Transverse colon (tissue), 4 donors: ENCODE data around the gene UBAC2. TPM values are rescaled to one million over a fixed set of nuclear protein-coding genes. Genes with fewer than 3 reads are reported as not detected.
A peak's percentile ranks its signal among the peaks of the same experiment; 100 is the strongest.
"Not testable (repeated sequence)": the region's sequence is repeated elsewhere in the genome, so short reads cannot be mapped to it uniquely, and the experiment has no call there.

ENCODE experiments used
- DNase-seq: peaks from one replicate; pipeline ENCODE4 v3.0.0-alpha.2; 2019
- H3K27ac ChIP-seq, 4 donors: fragments of 200-600 bp; sonication (generic); 2 replicates each; pipeline ENCODE4 v1.5.1; 2016 to 2018; ENCODE audit warnings: inconsistent platforms in 4 of 4
- H3K27me3 ChIP-seq: fragments of 200-600 bp; sonication (generic); 2 replicates; pipeline ENCODE4 v1.5.1; 2017; ENCODE audit warnings: inconsistent platforms
- H3K36me3 ChIP-seq, 4 donors: fragments of 200-600 bp; sonication (generic); 2 replicates each; pipeline ENCODE4 v1.5.1; 2017 to 2019; ENCODE audit warnings: inconsistent platforms in 4 of 4
- H3K4me1 ChIP-seq, 4 donors: fragments of 200-600 bp; sonication (generic); 2 replicates each; pipeline ENCODE4 v1.5.1; 2017 to 2020; ENCODE audit warnings: inconsistent platforms in 4 of 4
- H3K4me3 ChIP-seq, 4 donors: fragments of 200-600 bp; sonication (generic); 1 replicate in 1 of 4; 2 replicates in 3 of 4; pipeline versions ENCODE4 v1.5.1 to v1.6.1; 2017 to 2019; ENCODE audit warnings: inconsistent platforms in 4 of 4
- H3K9me3 ChIP-seq, 2 donors: fragments of 200-600 bp; sonication (generic); 2 replicates each; pipeline ENCODE4 v1.5.1; 2017 to 2019; ENCODE audit warnings: inconsistent platforms in 2 of 2
- CTCF ChIP-seq, 5 experiments: fragments of 200-600 bp in 3 of 5; fragments of 450-650 bp in 2 of 5; sonication (generic) in 3 of 5; IDR thresholded peaks; 1 replicate in 2 of 5; 2 replicates in 3 of 5; pipeline ENCODE4 v1.5.1; 2016 to 2017; ENCODE audit warnings: antibody characterized with exemption in 5 of 5, inconsistent platforms in 3 of 5, mild to moderate bottlenecking in 2 of 5, moderate library complexity in 1 of 5
- EP300 ChIP-seq: sonication (generic); formaldehyde crosslinking; IDR thresholded peaks from one replicate; pipeline ENCODE4 v1.6.1; 2017; ENCODE audit warnings: antibody characterized with exemption, low read depth
- POLR2A ChIP-seq: fragments of 450-650 bp; IDR thresholded peaks from one replicate; pipeline ENCODE4 v1.6.1; 2016; ENCODE audit warnings: antibody characterized with exemption, mild to moderate bottlenecking, moderate library complexity
- POLR2AphosphoS5 ChIP-seq, 3 donors: sonication (generic); formaldehyde crosslinking; IDR thresholded peaks; one replicate each; pipeline ENCODE4 v1.6.1; 2016; ENCODE audit warnings: antibody characterized with exemption in 3 of 3
- WGBS, 2 donors: methylation state at CpG; one replicate each; pipeline ENCODE4 v1.1.5; 2018; ENCODE audit warnings: low coverage in 1 of 2; 5-methylcytosine and 5-hydroxymethylcytosine counted together
- in situ Hi-C, 4 donors: fragments of 200-750 bp; cut with MboI; loops; one replicate each; pipeline versions ENCODE4 v1.15.0 to v1.15.1; 2017; ENCODE audit warnings: low sequenced_read_pairs in 3 of 4, low pct_ligation_motif_present in 1 of 4, low pct_unique_long_range_greater_than_20kb in 1 of 4
- intact Hi-C: fragments of 100-400 bp; cut with DNase I; formaldehyde crosslinking; loops from one replicate; pipeline ENCODE4 v1.15.1; 2023; ENCODE audit warnings: low total_unique reads
- total RNA-seq, 4 donors: library from RNA; depleted of rRNA; stranded (reverse); fragments of >200 nt; gene quantifications; one replicate each; pipeline ENCODE4 v1.1.0, GENCODE V29; 2016

The UBAC2 gene
- total RNA-seq, 4 donors from 2014 or later = 34.4 to 77.3 (median 66.5) TPM

- DNase-seq = no peak
Measured at GRCh38 chr13:99405966-99406365, 205.3 kb downstream of the UBAC2 start.

GRCh38 chr13:99406799-99407201 lies 206.1 kb downstream of the UBAC2 start:
- Histone ChIP-seq H3K4me3 (no peak overlapping the region), H3K27ac (peak overlapping the region in 1 of 4 donors; percentile 13), H3K4me1 (peaks cover 0 to 13% (median 4%) of the 10 kb centered on the region in 4 donors), H3K27me3 (no peaks in the 10 kb centered on the region), H3K9me3 (no peaks in the 10 kb centered on the region), H3K36me3 (no peaks in the 10 kb centered on the region)
- in situ Hi-C loops = no loop called here
- no peak for DNase-seq
- TF ChIP-seq POLR2A (no peak), CTCF (IDR thresholded peaks at IDR 0.05) (no peak), POLR2AphosphoS5 (IDR thresholded peaks at IDR 0.05) (no peak), EP300 (no peak)
- 45 to 58% methylated on average over 4 to 6 of the region's 6 CpGs for WGBS, 2 donors
- intact Hi-C loops = no loop called here

More at GRCh38 chr13:99405966-99406365, 205.3 kb downstream of the UBAC2 start:
- no peak for TF ChIP-seq POLR2A
- TF ChIP-seq POLR2AphosphoS5 (IDR thresholded peaks at IDR 0.05) = no peak
- no peak for TF ChIP-seq EP300
- no peak for TF ChIP-seq CTCF (IDR thresholded peaks at IDR 0.05)
- Histone ChIP-seq H3K27me3 (no peaks in the 10 kb centered on the region), H3K27ac (no peak overlapping the region), H3K4me1 (peaks cover 0 to 13% (median 4%) of the 10 kb centered on the region in 4 donors), H3K9me3 (no peaks in the 10 kb centered on the region), H3K36me3 (no peaks in the 10 kb centered on the region), H3K4me3 (no peak overlapping the region)
- 88 to 91% methylated on average over 4 to 15 of the region's 15 CpGs for WGBS, 2 donors
- in situ Hi-C loops (no loop called here), intact Hi-C loops (no loop called here)

GRCh38 chr13:99407906-99408702 lies 207.4 kb downstream of the UBAC2 start:
- 86 to 100% methylated on average over 2 to 20 of the region's 33 CpGs for WGBS, 2 donors
- Histone ChIP-seq H3K4me3 (no peak overlapping the region), H3K4me1 (peaks cover 0 to 13% (median 4%) of the 10 kb centered on the region in 4 donors), H3K9me3 (no peaks in the 10 kb centered on the region), H3K27me3 (no peaks in the 10 kb centered on the region), H3K36me3 (no peaks in the 10 kb centered on the region), H3K27ac (peak overlapping the region in 2 of 4 donors; percentile 13 to 17)
- in situ Hi-C loops (no loop called here), intact Hi-C loops (no loop called here)
- TF ChIP-seq CTCF (IDR thresholded peaks at IDR 0.05) (no peak), POLR2AphosphoS5 (IDR thresholded peaks at IDR 0.05) (no peak), EP300 (no peak), POLR2A (no peak)
- DNase-seq = no peak

GRCh38 chr13:99408703-99409000 lies 208.0 kb downstream of the UBAC2 start:
- Histone ChIP-seq H3K27me3 (no peaks in the 10 kb centered on the region), H3K4me3 (no peak overlapping the region), H3K4me1 (peaks cover 0 to 9% (median 4%) of the 10 kb centered on the region in 4 donors), H3K27ac (no peak overlapping the region), H3K9me3 (no peaks in the 10 kb centered on the region), H3K36me3 (no peaks in the 10 kb centered on the region)
- no peak for DNase-seq
- intact Hi-C loops (no loop called here), in situ Hi-C loops (no loop called here)
- TF ChIP-seq POLR2A (no peak), EP300 (no peak), CTCF (IDR thresholded peaks at IDR 0.05) (no peak), POLR2AphosphoS5 (IDR thresholded peaks at IDR 0.05) (no peak)
- WGBS, 2 donors = 91% methylated on average over 10 of the region's 10 CpGs; no CpG with 5 or more reads in 1 of the 2 donors

- DNase-seq, in situ Hi-C loops: not testable (repeated sequence)
- WGBS, 2 donors = 83% methylated on average over 5 to 11 of the region's 11 CpGs
Measured at GRCh38 chr13:99409461-99410083, 208.9 kb downstream of the UBAC2 start.

GRCh38 chr13:99410646-99411475 lies 210.2 kb downstream of the UBAC2 start:
- H3K4me3 ChIP-seq, H3K27ac ChIP-seq, in situ Hi-C loops, H3K9me3 ChIP-seq, H3K4me1 ChIP-seq, H3K27me3 ChIP-seq, H3K36me3 ChIP-seq, intact Hi-C loops, DNase-seq: not testable (repeated sequence)
- WGBS, 2 donors = 81 to 92% methylated on average over 4 to 13 of the region's 13 CpGs

More at GRCh38 chr13:99409461-99410083, 208.9 kb downstream of the UBAC2 start:
- intact Hi-C loops, H3K27ac ChIP-seq, H3K36me3 ChIP-seq, H3K9me3 ChIP-seq, H3K27me3 ChIP-seq, H3K4me1 ChIP-seq, H3K4me3 ChIP-seq: not testable (repeated sequence)
